ENCODE results near the gene FOXB1. TPM values are rescaled to one million over a fixed set of nuclear protein-coding genes. Genes with fewer than 3 reads are reported as not detected.

Gene FOXB1
- total RNA-seq, 1 experiment from 2014 or later: 10.8 TPM

- TF ChIP-seq, protein P1, sequence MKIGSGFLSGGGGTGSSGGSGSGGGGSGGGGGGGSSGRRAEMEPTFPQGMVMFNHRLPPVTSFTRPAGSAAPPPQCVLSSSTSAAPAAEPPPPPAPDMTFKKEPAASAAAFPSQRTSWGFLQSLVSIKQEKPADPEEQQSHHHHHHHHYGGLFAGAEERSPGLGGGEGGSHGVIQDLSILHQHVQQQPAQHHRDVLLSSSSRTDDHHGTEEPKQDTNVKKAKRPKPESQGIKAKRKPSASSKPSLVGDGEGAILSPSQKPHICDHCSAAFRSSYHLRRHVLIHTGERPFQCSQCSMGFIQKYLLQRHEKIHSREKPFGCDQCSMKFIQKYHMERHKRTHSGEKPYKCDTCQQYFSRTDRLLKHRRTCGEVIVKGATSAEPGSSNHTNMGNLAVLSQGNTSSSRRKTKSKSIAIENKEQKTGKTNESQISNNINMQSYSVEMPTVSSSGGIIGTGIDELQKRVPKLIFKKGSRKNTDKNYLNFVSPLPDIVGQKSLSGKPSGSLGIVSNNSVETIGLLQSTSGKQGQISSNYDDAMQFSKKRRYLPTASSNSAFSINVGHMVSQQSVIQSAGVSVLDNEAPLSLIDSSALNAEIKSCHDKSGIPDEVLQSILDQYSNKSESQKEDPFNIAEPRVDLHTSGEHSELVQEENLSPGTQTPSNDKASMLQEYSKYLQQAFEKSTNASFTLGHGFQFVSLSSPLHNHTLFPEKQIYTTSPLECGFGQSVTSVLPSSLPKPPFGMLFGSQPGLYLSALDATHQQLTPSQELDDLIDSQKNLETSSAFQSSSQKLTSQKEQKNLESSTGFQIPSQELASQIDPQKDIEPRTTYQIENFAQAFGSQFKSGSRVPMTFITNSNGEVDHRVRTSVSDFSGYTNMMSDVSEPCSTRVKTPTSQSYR (CRISPR knock-in tag; IDR thresholded peaks at IDR 0.05): peak; percentile 22; the same call in 1 of the 2 replicates
- 0 out of 2 replicates have a peak, but pooled peaks have one; percentile 61 for TF ChIP-seq AFF4 (CRISPR knock-in tag; IDR thresholded peaks at IDR 0.05; ENCODE audit: borderline replicate concordance)
- TF ChIP-seq, protein P2, sequence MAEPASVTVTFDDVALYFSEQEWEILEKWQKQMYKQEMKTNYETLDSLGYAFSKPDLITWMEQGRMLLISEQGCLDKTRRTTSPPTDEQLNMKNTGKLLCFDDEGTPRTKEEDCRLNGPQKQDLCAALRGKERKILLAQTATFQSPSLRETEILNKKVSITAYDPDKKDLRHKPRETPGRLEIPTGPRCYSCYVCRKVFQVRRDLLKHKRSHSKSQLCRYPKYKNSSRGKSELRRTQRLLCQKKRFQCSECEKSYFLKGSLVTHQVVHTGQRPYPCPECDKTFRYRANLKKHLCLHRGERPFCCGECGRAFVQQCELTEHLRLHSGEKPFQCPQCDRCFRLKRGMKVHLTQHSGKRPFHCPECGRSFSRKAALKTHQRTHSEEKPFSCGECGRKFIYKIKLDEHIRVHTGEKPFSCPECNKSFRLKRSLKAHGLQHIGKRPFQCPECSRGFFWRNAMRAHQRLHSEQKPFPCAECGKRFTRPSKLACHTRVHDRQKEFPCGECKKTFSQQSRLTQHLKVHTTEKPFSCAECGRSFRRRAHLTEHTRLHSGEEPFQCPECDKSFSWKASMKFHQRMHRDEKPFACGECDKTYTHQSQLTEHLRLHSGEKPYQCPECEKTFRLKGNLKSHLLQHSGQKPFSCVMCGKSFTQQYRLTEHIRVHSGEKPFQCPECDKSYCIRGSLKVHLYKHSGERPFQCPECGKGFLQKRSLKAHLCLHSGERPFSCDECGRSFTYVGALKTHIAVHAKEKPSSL (CRISPR knock-in tag; conservative IDR thresholded peaks at IDR 0.05): no peak
- TF ChIP-seq NR1H2 (CRISPR knock-in tag; IDR thresholded peaks at IDR 0.05): no peak
- peak; percentile 52; the same call in 1 of the 2 replicates for TF ChIP-seq MYBL2 (CRISPR knock-in tag; IDR thresholded peaks at IDR 0.05)
- no peak for TF ChIP-seq PRRX2 (CRISPR knock-in tag; IDR thresholded peaks at IDR 0.05)
- no peak for TF ChIP-seq NR3C1 (CRISPR knock-in tag; conservative IDR thresholded peaks at IDR 0.05; ENCODE audit: low read depth)
- TF ChIP-seq, protein P3, sequence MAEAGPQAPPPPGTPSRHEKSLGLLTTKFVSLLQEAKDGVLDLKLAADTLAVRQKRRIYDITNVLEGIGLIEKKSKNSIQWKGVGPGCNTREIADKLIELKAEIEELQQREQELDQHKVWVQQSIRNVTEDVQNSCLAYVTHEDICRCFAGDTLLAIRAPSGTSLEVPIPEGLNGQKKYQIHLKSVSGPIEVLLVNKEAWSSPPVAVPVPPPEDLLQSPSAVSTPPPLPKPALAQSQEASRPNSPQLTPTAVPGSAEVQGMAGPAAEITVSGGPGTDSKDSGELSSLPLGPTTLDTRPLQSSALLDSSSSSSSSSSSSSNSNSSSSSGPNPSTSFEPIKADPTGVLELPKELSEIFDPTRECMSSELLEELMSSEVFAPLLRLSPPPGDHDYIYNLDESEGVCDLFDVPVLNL (CRISPR knock-in tag; IDR thresholded peaks at IDR 0.05; ENCODE audit: borderline replicate concordance, low read depth): no peak
- TF ChIP-seq ATF1 (CRISPR knock-in tag; IDR thresholded peaks at IDR 0.05): no peak
- TF ChIP-seq, protein P4, sequence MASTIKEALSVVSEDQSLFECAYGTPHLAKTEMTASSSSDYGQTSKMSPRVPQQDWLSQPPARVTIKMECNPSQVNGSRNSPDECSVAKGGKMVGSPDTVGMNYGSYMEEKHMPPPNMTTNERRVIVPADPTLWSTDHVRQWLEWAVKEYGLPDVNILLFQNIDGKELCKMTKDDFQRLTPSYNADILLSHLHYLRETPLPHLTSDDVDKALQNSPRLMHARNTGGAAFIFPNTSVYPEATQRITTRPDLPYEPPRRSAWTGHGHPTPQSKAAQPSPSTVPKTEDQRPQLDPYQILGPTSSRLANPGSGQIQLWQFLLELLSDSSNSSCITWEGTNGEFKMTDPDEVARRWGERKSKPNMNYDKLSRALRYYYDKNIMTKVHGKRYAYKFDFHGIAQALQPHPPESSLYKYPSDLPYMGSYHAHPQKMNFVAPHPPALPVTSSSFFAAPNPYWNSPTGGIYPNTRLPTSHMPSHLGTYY (CRISPR knock-in tag; IDR thresholded peaks at IDR 0.05): no peak
- peak; percentile 51; the same call in 1 of the 2 replicates for TF ChIP-seq TP53 (CRISPR knock-in tag; IDR thresholded peaks at IDR 0.05)
- TF ChIP-seq, protein P5, sequence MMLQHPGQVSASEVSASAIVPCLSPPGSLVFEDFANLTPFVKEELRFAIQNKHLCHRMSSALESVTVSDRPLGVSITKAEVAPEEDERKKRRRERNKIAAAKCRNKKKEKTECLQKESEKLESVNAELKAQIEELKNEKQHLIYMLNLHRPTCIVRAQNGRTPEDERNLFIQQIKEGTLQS (CRISPR knock-in tag; conservative IDR thresholded peaks at IDR 0.05): no peak
- TF ChIP-seq ZNF532 (CRISPR knock-in tag; IDR thresholded peaks at IDR 0.05; ENCODE audit: borderline replicate concordance): no peak
- peak; percentile 94 for TF ChIP-seq FOXP1 (CRISPR knock-in tag; IDR thresholded peaks at IDR 0.05; ENCODE audit: borderline replicate concordance)
- peak; percentile 39; the same call in 1 of the 2 replicates for TF ChIP-seq CREM (CRISPR knock-in tag; IDR thresholded peaks at IDR 0.05)
- TF ChIP-seq, protein P6, sequence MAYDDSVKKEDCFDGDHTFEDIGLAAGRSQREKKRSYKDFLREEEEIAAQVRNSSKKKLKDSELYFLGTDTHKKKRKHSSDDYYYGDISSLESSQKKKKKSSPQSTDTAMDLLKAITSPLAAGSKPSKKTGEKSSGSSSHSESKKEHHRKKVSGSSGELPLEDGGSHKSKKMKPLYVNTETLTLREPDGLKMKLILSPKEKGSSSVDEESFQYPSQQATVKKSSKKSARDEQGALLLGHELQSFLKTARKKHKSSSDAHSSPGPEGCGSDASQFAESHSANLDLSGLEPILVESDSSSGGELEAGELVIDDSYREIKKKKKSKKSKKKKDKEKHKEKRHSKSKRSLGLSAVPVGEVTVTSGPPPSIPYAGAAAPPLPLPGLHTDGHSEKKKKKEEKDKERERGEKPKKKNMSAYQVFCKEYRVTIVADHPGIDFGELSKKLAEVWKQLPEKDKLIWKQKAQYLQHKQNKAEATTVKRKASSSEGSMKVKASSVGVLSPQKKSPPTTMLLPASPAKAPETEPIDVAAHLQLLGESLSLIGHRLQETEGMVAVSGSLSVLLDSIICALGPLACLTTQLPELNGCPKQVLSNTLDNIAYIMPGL (CRISPR knock-in tag; IDR thresholded peaks at IDR 0.05): 0 out of 2 replicates have a peak, but pooled peaks have one; percentile 45
- TF ChIP-seq ZNF423 (CRISPR knock-in tag; IDR thresholded peaks at IDR 0.05): peak; percentile 39
These were observed 6.9 kb upstream of the FOXB1 start (continued) for GRCh38 chr15:59997070-59997701.
